Stimulated activated CD4-positive, alpha-beta T cell treated with anti-CD3 and anti-CD28 coated beads, Interleukin-1b, Interleukin-23, amount 100 ng/mL, for 1 hour (primary cell): Measurements from ENCODE around the gene FMO3.

ENCODE experiments used
- DNase-seq, 2 donors: peaks; one replicate each; pipeline ENCODE4 v3.0.0-alpha.2; 2020; ENCODE audit warnings: low read depth in 2 of 2

The FMO3 gene

GRCh38 chr1:171159148-171159547, 68.4 kb downstream of the FMO3 start:
- no peak for DNase-seq

GRCh38 chr1:171160211-171160610, 69.5 kb downstream of the FMO3 start:
- no peak for DNase-seq

DNA sequence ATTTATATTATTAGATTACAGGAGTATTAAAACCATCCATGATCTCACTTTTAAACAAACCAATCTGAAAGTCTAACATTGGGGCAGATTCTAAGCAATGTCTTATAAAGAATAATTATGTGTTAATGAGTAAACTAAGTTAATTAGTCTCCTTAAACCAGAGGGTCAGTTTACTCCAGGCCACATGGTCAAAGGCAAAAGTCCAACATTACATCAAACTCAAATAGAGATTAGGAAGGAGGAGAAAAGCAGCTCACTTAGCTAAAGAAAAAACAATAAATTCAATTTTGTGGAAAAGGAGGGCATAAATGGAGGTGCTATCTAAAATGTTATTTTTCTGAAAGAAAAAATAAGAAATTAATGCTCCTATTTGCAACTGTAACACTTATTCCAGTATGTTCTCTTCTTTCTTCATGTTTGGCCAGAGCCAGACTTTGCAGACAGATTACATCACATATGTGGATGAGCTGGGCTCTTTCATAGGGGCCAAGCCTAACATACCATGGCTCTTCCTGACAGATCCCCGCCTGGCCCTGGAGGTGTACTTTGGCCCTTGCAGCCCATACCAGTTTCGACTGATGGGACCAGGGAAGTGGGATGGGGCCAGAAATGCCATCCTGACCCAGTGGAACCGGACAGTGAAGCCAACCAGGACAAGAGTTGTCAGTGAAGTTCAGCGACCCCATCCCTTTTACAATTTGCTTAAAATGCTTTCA, 70.1 kb downstream of the FMO3 start:
- no peak for DNase-seq

GRCh38 chr1:171161431-171161830, 70.7 kb downstream of the FMO3 start:
- no peak for DNase-seq

- no peak for DNase-seq
Observed at GRCh38 chr1:171166361-171166760, 75.7 kb downstream of the FMO3 start.
